ENCODE data around the gene DSG3. TPM values are rescaled to one million over a fixed set of nuclear protein-coding genes. Genes with fewer than 3 reads are reported as not detected.

DSG3 gene
- total RNA-seq, 6 donors from 2014 or later: not detected

DNA sequence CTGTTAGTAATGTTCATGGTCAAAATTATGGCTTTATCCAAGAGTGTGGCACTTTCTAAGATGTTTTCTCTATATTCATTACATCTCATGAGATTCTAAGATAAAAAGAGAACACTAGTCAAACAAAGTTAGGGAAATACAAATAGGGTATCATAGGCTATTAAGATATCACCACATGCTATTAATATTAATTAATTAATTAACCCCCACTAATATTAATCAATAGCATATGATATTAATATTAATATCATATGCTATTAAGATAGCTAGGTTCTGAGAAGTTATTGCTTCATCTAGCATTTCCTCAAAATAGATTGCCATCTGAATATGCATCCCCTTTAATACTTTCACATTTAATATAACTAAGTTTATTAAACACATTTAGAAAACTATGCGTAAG lies 22.1 kb downstream of the DSG3 start:
- Histone ChIP-seq H3K27ac (no peak overlapping the region), H3K4me3 (no peak overlapping the region), H3K36me3 (no peaks in the 10 kb centered on the region), H3K27me3 (no peaks in the 10 kb centered on the region), H3K4me1 (no peaks in the 10 kb centered on the region), H3K9me3 (no peaks in the 10 kb centered on the region)
- DNase-seq (no peak), ATAC-seq (ENCODE audit: low FRiP score in 2 of 2) (no peak)
- WGBS, 2 donors: 93 to 100% methylated on average over 1 of the region's 1 CpG
- TF ChIP-seq POLR2AphosphoS5 (IDR thresholded peaks at IDR 0.05) (no peak), EP300 (IDR thresholded peaks at IDR 0.05) (no peak), POLR2A (IDR thresholded peaks at IDR 0.05) (no peak), CTCF (IDR thresholded peaks at IDR 0.05) (no peak)

DNA sequence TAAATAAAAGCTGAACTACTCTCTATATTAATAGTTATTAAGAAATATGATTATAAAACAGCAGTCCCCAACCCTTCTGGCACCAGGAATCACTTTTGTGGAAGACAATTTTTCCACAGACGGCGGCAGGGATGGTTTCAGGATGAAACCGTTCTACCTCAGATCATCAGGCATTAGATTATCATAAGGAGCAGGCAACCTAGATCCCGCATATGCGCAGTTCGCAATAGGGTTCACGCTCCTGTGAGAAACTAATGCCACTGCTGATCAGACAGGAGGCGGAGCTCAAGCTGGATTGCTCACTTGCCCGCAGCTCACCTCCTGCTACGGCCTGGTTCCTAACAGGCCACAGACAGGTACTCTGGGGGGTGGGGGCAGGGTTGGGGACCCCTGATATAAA lies 31.1 kb downstream of the DSG3 start:
- H3K4me3 ChIP-seq: no peak overlapping the region
- WGBS, 2 donors: 95% methylated on average over 10 of the region's 10 CpGs
- no peaks in the 10 kb centered on the region for H3K36me3 ChIP-seq
- TF ChIP-seq POLR2AphosphoS5 (IDR thresholded peaks at IDR 0.05) (no peak), EP300 (IDR thresholded peaks at IDR 0.05) (no peak), POLR2A (IDR thresholded peaks at IDR 0.05) (no peak), CTCF (IDR thresholded peaks at IDR 0.05) (no peak)
- ATAC-seq (ENCODE audit: low FRiP score in 2 of 2) (no peak), DNase-seq (no peak)
- no peak overlapping the region for H3K27ac ChIP-seq
- H3K4me1 ChIP-seq: no peaks in the 10 kb centered on the region
- H3K9me3 ChIP-seq: no peaks in the 10 kb centered on the region
- no peaks in the 10 kb centered on the region for H3K27me3 ChIP-seq

GRCh38 chr18:31482051-31482450 lies 34.5 kb downstream of the DSG3 start:
- WGBS, 2 donors: 75 to 86% methylated on average over 1 of the region's 1 CpG
- Histone ChIP-seq H3K4me1 (no peaks in the 10 kb centered on the region), H3K4me3 (no peak overlapping the region), H3K36me3 (no peaks in the 10 kb centered on the region), H3K27me3 (no peaks in the 10 kb centered on the region), H3K27ac (no peak overlapping the region), H3K9me3 (no peaks in the 10 kb centered on the region)
- no peak for ATAC-seq (ENCODE audit: low FRiP score in 2 of 2)
- DNase-seq: no peak
- no peak for TF ChIP-seq EP300 (IDR thresholded peaks at IDR 0.05)
- TF ChIP-seq CTCF (IDR thresholded peaks at IDR 0.05): no peak
- no peak for TF ChIP-seq POLR2AphosphoS5 (IDR thresholded peaks at IDR 0.05)
- TF ChIP-seq POLR2A (IDR thresholded peaks at IDR 0.05): no peak

GRCh38 chr18:31483396-31483795 lies 35.9 kb downstream of the DSG3 start:
- H3K27ac ChIP-seq: no peak overlapping the region
- H3K9me3 ChIP-seq: no peaks in the 10 kb centered on the region
- H3K27me3 ChIP-seq: no peaks in the 10 kb centered on the region
- H3K36me3 ChIP-seq: no peaks in the 10 kb centered on the region
- ATAC-seq (ENCODE audit: low FRiP score in 2 of 2) (no peak), DNase-seq (no peak)
- 60 to 72% methylated on average over 2 of the region's 2 CpGs for WGBS, 2 donors
- H3K4me1 ChIP-seq: no peaks in the 10 kb centered on the region
- H3K4me3 ChIP-seq: no peak overlapping the region
- no peak for TF ChIP-seq EP300 (IDR thresholded peaks at IDR 0.05)
- no peak for TF ChIP-seq CTCF (IDR thresholded peaks at IDR 0.05)
- no peak for TF ChIP-seq POLR2A (IDR thresholded peaks at IDR 0.05)
- TF ChIP-seq POLR2AphosphoS5 (IDR thresholded peaks at IDR 0.05): no peak

- Histone ChIP-seq H3K9me3 (no peaks in the 10 kb centered on the region), H3K4me3 (no peak overlapping the region), H3K36me3 (no peaks in the 10 kb centered on the region), H3K4me1 (no peaks in the 10 kb centered on the region), H3K27me3 (no peaks in the 10 kb centered on the region), H3K27ac (no peak overlapping the region)
- TF ChIP-seq POLR2AphosphoS5 (IDR thresholded peaks at IDR 0.05) (no peak), POLR2A (IDR thresholded peaks at IDR 0.05) (no peak), CTCF (IDR thresholded peaks at IDR 0.05) (no peak), EP300 (IDR thresholded peaks at IDR 0.05) (no peak)
- no peak for ATAC-seq (ENCODE audit: low FRiP score in 2 of 2)
- no peak for DNase-seq
- 76 to 87% methylated on average over 1 of the region's 1 CpG for WGBS, 2 donors
Observed at GRCh38 chr18:31484461-31484860, 36.9 kb downstream of the DSG3 start.

All from upper lobe of left lung (tissue), 6 donors.